ENCODE results near the gene THOC7. TPM values are rescaled to one million over a fixed set of nuclear protein-coding genes. Genes with fewer than 3 reads are reported as not detected.

The THOC7 gene
- 10 to 100 TPM; 80.8 to 87.1 TPM for total RNA-seq

GRCh38 chr3:63863150-63864007 lies at the start of gene THOC7, which contains the start of gene ATXN7:
THOC7 (minus strand) TSS chr3:63863805; CDS start chr3:63863790, 15 bp downstream.
ATXN7 (plus strand) TSS chr3:63863867; CDS start chr3:63912599, 48,732 bp downstream.
- DNase-seq, result peak; percentile 82
- Mint-ChIP-seq H3K27me3 (no peaks in the 10 kb centered on the region), H3K36me3 (ENCODE audit: low read depth) (peaks cover 24% of the 10 kb centered on the region), H3K27ac (peak within 1 kb of the TSS; percentile 95), H3K4me3 (peak within 1 kb of the TSS; percentile 94), H3K9me3 (ENCODE audit: low read depth) (no peaks in the 10 kb centered on the region), H3K4me1 (peaks cover 58% of the 10 kb centered on the region)
- intact Hi-C loops (cut with DNase I, micrococcal nuclease), result loop anchor here (1.0 to 5.0 kb wide), 4 partner anchors 48 to 160 kb away; partner anchors contain the start of genes PSMD6 (in 2 of the 2) and SCAANT1 (in 1 of the 2)
- ChIA-PET CTCF (no interaction called here), POLR2A (no interaction called here)
- ATAC-seq, result peak; percentile 78

GRCh38 chr3:63912768-63913588 lies 49.4 kb upstream of the THOC7 start:
- ATAC-seq, result peak; percentile 33
- CTCF ChIA-PET, result interaction anchor here (0.5 to 0.7 kb wide), 2 partner anchors 10 to 15 kb away, joined by 3 read pairs; no protein-coding TSS in a partner anchor
- peak overlapping the region; percentile 88 for H3K4me3 Mint-ChIP-seq
- no peaks in the 10 kb centered on the region for H3K9me3 Mint-ChIP-seq (ENCODE audit: low read depth)
- H3K4me1 Mint-ChIP-seq, result peaks cover 53% of the 10 kb centered on the region
- POLR2A ChIA-PET, result no interaction called here
- peak; percentile 68 for DNase-seq
- H3K27ac Mint-ChIP-seq, result peak overlapping the region; percentile 84
- H3K36me3 Mint-ChIP-seq (ENCODE audit: low read depth), result peaks cover 45% of the 10 kb centered on the region
- H3K27me3 Mint-ChIP-seq, result no peaks in the 10 kb centered on the region
- intact Hi-C loops (cut with DNase I, micrococcal nuclease), result loop anchor here (1.0 to 10.0 kb wide), 6 partner anchors 48 to 1598 kb away; partner anchors contain the start of genes PSMD6 (in 2 of the 2), ATXN7 (in 1 of the 2) and THOC7 (in 1 of the 2)

- ATAC-seq (peak; percentile 69), DNase-seq (peak; percentile 87)
- intact Hi-C loops (cut with DNase I, micrococcal nuclease), result loop anchor here (1.0 to 10.0 kb wide), 7 partner anchors 48 to 1597 kb away; partner anchors contain the start of genes PSMD6 (in 2 of the 2), ATXN7 (in 1 of the 2) and THOC7 (in 1 of the 2)
- ChIA-PET POLR2A (no interaction called here), CTCF (interaction anchor here (1.5 kb wide), 1 partner anchor 49 kb away, joined by 4 read pairs; no protein-coding TSS in a partner anchor)
- Mint-ChIP-seq H3K36me3 (ENCODE audit: low read depth) (peaks cover 37% of the 10 kb centered on the region), H3K4me1 (peaks cover 44% of the 10 kb centered on the region), H3K27ac (peak within 1 kb of the TSS; percentile 95), H3K27me3 (no peaks in the 10 kb centered on the region), H3K4me3 (peak within 1 kb of the TSS; percentile 88), H3K9me3 (ENCODE audit: low read depth) (no peaks in the 10 kb centered on the region)
Measured at GRCh38 chr3:63911873-63912767, 48.5 kb upstream of the THOC7 start, which contains the start of gene SCAANT1. SCAANT1 (minus strand) TSS chr3:63912383.

GRCh38 chr3:63911509-63911872 lies 47.9 kb upstream of the THOC7 start:
- ChIA-PET CTCF (interaction anchor here (1.5 kb wide), 1 partner anchor 50 kb away, joined by 4 read pairs; no protein-coding TSS in a partner anchor), POLR2A (no interaction called here)
- Mint-ChIP-seq H3K9me3 (ENCODE audit: low read depth) (no peaks in the 10 kb centered on the region), H3K27ac (peak overlapping the region; percentile 95), H3K27me3 (no peaks in the 10 kb centered on the region), H3K4me3 (peak overlapping the region; percentile 76), H3K36me3 (ENCODE audit: low read depth) (peaks cover 31% of the 10 kb centered on the region), H3K4me1 (peaks cover 42% of the 10 kb centered on the region)
- peak; percentile 68 for ATAC-seq
- DNase-seq, result no peak
- intact Hi-C loops (cut with DNase I, micrococcal nuclease), result loop anchor here (1.0 to 10.0 kb wide), 3 partner anchors 47 to 1597 kb away; no protein-coding TSS in a partner anchor

GRCh38 chr3:63910891-63911290 lies 47.3 kb upstream of the THOC7 start:
- intact Hi-C loops (cut with DNase I, micrococcal nuclease), result loop anchor here (1.0 to 10.0 kb wide), 3 partner anchors 47 to 1596 kb away; no protein-coding TSS in a partner anchor
- H3K36me3 Mint-ChIP-seq (ENCODE audit: low read depth), result peaks cover 25% of the 10 kb centered on the region
- H3K9me3 Mint-ChIP-seq (ENCODE audit: low read depth), result no peaks in the 10 kb centered on the region
- peak; percentile 50 for ATAC-seq
- peak overlapping the region; percentile 95 for H3K27ac Mint-ChIP-seq
- H3K4me1 Mint-ChIP-seq, result peaks cover 39% of the 10 kb centered on the region
- H3K27me3 Mint-ChIP-seq, result no peaks in the 10 kb centered on the region
- no peak for DNase-seq
- CTCF ChIA-PET, result interaction anchor here (1.0 to 1.5 kb wide), 3 partner anchors 17 to 112 kb away, joined by 3 to 4 read pairs (median 4); partner anchors contain the start of gene PSMD6
- H3K4me3 Mint-ChIP-seq, result peak overlapping the region; percentile 76
- POLR2A ChIA-PET, result interaction anchor here (0.6 kb wide), 1 partner anchor 342 kb away, joined by 5 read pairs; no protein-coding TSS in a partner anchor

- Mint-ChIP-seq H3K36me3 (ENCODE audit: low read depth) (peaks cover 19% of the 10 kb centered on the region), H3K4me1 (peaks cover 37% of the 10 kb centered on the region), H3K4me3 (no peak overlapping the region), H3K27me3 (no peaks in the 10 kb centered on the region), H3K27ac (no peak overlapping the region), H3K9me3 (ENCODE audit: low read depth) (no peaks in the 10 kb centered on the region)
- intact Hi-C loops (cut with DNase I, micrococcal nuclease), result loop anchor here (5.0 to 10.0 kb wide), 2 partner anchors 57 to 1595 kb away; no protein-coding TSS in a partner anchor
- CTCF ChIA-PET, result interaction anchor here (0.6 to 1.2 kb wide), 6 partner anchors 12 to 113 kb away, joined by 3 to 5 read pairs (median 3); partner anchors contain the start of gene PSMD6
- ATAC-seq (no peak), DNase-seq (no peak)
- POLR2A ChIA-PET, result no interaction called here
Measured at GRCh38 chr3:63910001-63910400, 46.4 kb upstream of the THOC7 start.

GRCh38 chr3:63909431-63909830 lies 45.8 kb upstream of the THOC7 start:
- no peaks in the 10 kb centered on the region for H3K27me3 Mint-ChIP-seq
- no peaks in the 10 kb centered on the region for H3K9me3 Mint-ChIP-seq (ENCODE audit: low read depth)
- H3K4me1 Mint-ChIP-seq, result peaks cover 36% of the 10 kb centered on the region
- POLR2A ChIA-PET, result no interaction called here
- no peak overlapping the region for H3K27ac Mint-ChIP-seq
- H3K4me3 Mint-ChIP-seq, result no peak overlapping the region
- ATAC-seq (no peak), DNase-seq (no peak)
- CTCF ChIA-PET, result interaction anchor here (1.1 to 1.2 kb wide), 2 partner anchors 12 to 82 kb away, joined by 3 to 5 read pairs; no protein-coding TSS in a partner anchor
- intact Hi-C loops (cut with DNase I, micrococcal nuclease), result no loop called here
- peaks cover 14% of the 10 kb centered on the region for H3K36me3 Mint-ChIP-seq (ENCODE audit: low read depth)

GRCh38 chr3:63908776-63909175 lies 45.2 kb upstream of the THOC7 start:
- peaks cover 29% of the 10 kb centered on the region for H3K4me1 Mint-ChIP-seq
- no peak overlapping the region for H3K4me3 Mint-ChIP-seq
- no peak for ATAC-seq
- H3K27me3 Mint-ChIP-seq, result no peaks in the 10 kb centered on the region
- H3K9me3 Mint-ChIP-seq (ENCODE audit: low read depth), result no peaks in the 10 kb centered on the region
- no peak for DNase-seq
- H3K27ac Mint-ChIP-seq, result no peak overlapping the region
- intact Hi-C loops (cut with DNase I, micrococcal nuclease), result no loop called here
- ChIA-PET CTCF (no interaction called here), POLR2A (no interaction called here)
- H3K36me3 Mint-ChIP-seq (ENCODE audit: low read depth), result peaks cover 8% of the 10 kb centered on the region

- ATAC-seq (no peak), DNase-seq (no peak)
- H3K36me3 Mint-ChIP-seq (ENCODE audit: low read depth), result peaks cover 3% of the 10 kb centered on the region
- H3K27ac Mint-ChIP-seq, result no peak overlapping the region
- H3K4me1 Mint-ChIP-seq, result peaks cover 23% of the 10 kb centered on the region
- H3K9me3 Mint-ChIP-seq (ENCODE audit: low read depth), result no peaks in the 10 kb centered on the region
- H3K27me3 Mint-ChIP-seq, result no peaks in the 10 kb centered on the region
- CTCF ChIA-PET, result no interaction called here
- no peak overlapping the region for H3K4me3 Mint-ChIP-seq
- intact Hi-C loops (cut with DNase I, micrococcal nuclease), result no loop called here
- POLR2A ChIA-PET, result no interaction called here
Measured at GRCh38 chr3:63908081-63908736, 44.6 kb upstream of the THOC7 start.

Data from activated CD4-positive, alpha-beta T cell treated with anti-CD3 and anti-CD28 coated beads for 36 hours (primary cell).